Measurements from ENCODE around the gene ANKRD60.

Gene ANKRD60

DNA sequence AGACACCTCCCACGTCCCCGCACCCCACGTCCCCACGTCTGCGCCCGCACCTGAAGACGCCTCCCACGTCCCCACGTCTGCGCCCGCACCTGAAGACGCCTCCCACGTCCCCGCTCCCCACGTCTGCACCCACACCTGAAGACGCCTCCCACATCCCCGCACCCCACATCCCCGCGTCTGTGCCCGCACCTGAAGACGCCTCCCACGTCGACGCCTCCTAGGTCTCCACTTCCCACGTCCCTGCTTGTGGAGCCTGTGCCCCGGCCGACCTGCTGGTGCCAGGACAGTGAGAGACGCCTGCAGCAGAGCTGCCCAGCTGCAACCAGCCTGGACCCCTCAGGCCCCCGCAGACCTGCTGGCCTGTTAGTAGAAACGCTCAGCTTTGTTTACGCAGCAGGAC is 22.6 kb downstream of the ANKRD60 start:
- TF ChIP-seq, protein P1, sequence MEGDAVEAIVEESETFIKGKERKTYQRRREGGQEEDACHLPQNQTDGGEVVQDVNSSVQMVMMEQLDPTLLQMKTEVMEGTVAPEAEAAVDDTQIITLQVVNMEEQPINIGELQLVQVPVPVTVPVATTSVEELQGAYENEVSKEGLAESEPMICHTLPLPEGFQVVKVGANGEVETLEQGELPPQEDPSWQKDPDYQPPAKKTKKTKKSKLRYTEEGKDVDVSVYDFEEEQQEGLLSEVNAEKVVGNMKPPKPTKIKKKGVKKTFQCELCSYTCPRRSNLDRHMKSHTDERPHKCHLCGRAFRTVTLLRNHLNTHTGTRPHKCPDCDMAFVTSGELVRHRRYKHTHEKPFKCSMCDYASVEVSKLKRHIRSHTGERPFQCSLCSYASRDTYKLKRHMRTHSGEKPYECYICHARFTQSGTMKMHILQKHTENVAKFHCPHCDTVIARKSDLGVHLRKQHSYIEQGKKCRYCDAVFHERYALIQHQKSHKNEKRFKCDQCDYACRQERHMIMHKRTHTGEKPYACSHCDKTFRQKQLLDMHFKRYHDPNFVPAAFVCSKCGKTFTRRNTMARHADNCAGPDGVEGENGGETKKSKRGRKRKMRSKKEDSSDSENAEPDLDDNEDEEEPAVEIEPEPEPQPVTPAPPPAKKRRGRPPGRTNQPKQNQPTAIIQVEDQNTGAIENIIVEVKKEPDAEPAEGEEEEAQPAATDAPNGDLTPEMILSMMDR (conservative IDR thresholded peaks at IDR 0.05; ENCODE audit: low read depth, low read length): no peak
- no peak overlapping the region for H3K4me3 ChIP-seq (ENCODE audit: low read length)
- no peak for DNase-seq (ENCODE audit: low read depth)

DNA sequence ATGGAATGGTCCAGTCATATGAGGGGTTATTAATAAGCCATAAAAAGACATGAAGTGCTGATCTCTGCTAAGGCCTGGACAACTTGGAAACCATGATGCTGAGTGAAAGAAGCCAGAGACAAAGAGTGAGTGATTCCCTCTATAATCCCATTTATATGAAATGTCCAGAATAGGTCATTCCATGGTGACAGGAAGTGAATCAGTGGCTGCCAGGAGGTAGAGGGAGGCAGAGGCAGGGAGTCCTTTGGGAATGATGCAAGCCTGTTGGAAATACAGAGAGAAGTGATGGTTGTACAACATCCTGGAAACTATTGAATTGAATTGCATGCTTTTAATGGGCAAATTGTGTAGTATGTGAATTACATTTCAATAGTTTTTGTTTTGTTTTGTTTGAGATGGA is 26.4 kb downstream of the ANKRD60 start:
- no peak for DNase-seq (ENCODE audit: low read depth)
- TF ChIP-seq, protein P1 (conservative IDR thresholded peaks at IDR 0.05; ENCODE audit: low read depth, low read length): no peak
- no peak overlapping the region for H3K4me3 ChIP-seq (ENCODE audit: low read length)

DNA sequence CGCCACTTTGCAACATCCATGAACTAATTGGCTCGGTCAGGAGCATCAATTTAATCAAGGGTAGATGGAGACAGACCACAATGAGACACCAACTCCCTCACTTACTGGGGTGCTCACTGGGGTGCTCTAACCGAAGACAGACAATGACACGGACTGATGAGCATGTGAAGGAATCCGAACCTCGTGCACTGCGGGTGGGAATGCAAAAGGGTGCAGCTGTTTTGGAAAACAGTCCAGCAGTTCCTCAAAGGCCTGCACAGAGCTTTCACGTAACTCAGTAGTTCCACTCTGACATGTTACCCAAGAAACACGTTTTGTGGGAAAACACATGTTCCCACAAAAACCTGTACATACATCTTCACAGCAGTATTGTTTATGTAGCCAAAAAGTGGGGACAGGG is 26.8 kb downstream of the ANKRD60 start:
- TF ChIP-seq, protein P1 (conservative IDR thresholded peaks at IDR 0.05; ENCODE audit: low read depth, low read length): no peak
- DNase-seq (ENCODE audit: low read depth): no peak
- H3K4me3 ChIP-seq (ENCODE audit: low read length): no peak overlapping the region

DNA sequence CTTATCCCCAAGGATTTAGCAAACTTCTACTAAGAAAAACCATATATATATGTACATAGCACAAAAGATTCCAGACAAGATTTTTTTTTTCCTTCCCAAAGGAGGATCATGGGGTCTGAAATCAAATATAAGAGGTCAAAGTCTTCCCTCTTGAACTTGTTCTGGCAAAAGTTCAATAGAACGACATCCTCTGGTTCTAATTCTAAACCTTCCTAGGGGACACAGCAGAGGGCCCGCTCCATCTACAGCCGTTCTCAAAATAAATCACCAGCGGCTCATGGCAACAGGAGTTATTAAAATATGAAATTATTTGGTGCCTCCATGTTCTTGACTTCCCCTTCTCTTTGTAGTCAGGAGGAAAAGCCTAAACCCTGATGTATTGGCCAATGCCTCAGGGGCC is 29.0 kb downstream of the ANKRD60 start:
- DNase-seq (ENCODE audit: low read depth): no peak
- TF ChIP-seq, protein P1 (conservative IDR thresholded peaks at IDR 0.05; ENCODE audit: low read depth, low read length): no peak
- no peak overlapping the region for H3K4me3 ChIP-seq (ENCODE audit: low read length)

DNA sequence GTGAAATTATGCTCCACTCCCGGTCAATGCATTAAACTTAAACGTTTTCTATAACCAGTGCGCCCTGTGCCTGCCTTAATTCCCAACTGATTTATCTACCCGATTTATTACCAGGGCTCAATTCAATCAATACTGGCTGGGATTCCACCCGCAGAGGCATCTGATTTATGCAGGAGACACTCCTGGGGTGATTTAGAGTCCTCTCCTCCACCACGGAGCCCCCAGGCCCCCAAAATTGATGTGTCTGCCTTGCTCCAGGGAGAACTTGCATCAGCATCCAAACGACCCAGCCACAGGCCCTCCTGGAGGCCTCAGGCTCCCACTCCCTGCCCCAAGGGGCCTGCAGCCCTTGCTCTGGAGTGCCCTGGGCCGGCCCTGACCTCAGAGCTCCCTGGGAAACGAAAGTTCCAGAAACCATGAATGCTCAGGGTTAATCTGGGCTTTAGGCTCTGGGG is 29.5 kb downstream of the ANKRD60 start:
- no peak overlapping the region for H3K4me3 ChIP-seq (ENCODE audit: low read length)
- DNase-seq (ENCODE audit: low read depth): no peak
- TF ChIP-seq, protein P1 (conservative IDR thresholded peaks at IDR 0.05; ENCODE audit: low read depth, low read length): no peak

DNA sequence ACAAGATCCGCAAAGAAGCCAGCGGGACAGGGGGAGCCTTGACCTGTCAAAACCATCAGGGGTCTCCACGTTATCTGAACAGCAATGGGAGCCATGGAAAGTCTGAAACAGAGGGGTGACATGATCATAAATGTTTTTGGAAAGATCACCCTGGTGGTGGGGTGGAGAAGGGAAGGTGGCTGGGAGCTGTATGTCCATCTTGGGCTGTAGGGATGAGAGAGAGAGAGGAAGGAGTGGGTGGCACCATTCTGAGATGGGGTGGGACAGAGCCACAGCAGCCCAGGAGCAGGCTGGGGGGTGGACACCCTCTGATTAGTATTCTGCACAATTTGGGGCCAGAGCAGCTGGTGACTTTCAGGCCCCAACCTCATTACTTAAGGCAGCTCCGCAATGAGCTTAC is 30.1 kb downstream of the ANKRD60 start:
- DNase-seq (ENCODE audit: low read depth): no peak
- TF ChIP-seq, protein P1 (conservative IDR thresholded peaks at IDR 0.05; ENCODE audit: low read depth, low read length): no peak
- H3K4me3 ChIP-seq (ENCODE audit: low read length): no peak overlapping the region

DNA sequence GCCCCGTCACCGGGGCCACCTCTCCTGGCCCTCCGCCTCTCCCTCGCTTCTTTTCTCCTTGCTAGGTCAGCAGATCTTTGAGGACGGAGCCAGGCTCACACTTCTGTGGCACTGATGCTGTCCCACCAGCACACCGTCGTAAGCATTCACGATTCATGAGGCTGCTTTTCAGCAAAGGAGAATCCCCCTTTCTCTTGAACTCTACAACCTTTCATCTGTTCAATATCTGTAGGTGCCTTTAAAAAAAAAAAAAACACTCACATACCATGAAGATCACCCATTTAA is 31.3 kb downstream of the ANKRD60 start:
- DNase-seq (ENCODE audit: low read depth): no peak
- no peak overlapping the region for H3K4me3 ChIP-seq (ENCODE audit: low read length)
- TF ChIP-seq, protein P1 (conservative IDR thresholded peaks at IDR 0.05; ENCODE audit: low read depth, low read length): no peak

Data from retinal pigment epithelial cell (primary cell).